Measurements from ENCODE around the gene CROT.

DNA sequence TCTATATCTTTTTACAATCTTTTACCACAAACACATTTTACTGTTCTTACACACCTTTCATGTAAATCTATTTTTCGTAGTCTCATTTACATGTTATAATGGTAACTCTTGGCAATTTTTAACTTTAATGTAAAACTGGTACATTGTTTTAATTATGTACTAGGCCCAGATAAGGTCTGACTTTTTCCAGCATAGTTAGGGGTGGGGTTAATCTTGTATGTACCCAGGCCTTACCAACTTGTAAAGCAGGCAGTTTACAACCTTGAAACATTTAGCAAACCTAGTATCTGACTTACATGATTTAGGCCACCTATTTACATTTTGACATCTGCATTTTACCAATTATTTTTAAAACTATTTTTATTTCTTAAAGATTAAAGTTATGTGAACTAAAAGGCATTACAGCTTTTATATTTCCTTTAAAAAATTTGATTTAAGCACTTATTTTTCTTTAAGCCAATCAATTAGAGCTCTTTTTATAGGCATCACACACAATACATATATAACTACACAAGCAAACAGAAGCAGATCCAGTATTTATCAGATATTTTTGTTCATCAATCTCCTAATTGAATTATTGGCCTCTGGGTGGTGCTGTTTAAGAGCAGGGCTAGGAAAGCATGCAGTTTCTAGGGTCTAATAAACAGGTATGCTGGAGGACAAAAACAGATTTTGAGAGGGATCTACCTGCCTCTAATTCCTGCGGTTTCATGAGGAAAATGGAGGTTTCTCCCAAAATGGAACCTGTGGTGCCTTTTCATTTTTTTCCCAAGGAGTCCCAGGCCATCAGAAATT lies 19.7 kb upstream of the CROT start:
- no peak for TF ChIP-seq POLR2A (IDR thresholded peaks at IDR 0.05)
- TF ChIP-seq, protein P1, sequence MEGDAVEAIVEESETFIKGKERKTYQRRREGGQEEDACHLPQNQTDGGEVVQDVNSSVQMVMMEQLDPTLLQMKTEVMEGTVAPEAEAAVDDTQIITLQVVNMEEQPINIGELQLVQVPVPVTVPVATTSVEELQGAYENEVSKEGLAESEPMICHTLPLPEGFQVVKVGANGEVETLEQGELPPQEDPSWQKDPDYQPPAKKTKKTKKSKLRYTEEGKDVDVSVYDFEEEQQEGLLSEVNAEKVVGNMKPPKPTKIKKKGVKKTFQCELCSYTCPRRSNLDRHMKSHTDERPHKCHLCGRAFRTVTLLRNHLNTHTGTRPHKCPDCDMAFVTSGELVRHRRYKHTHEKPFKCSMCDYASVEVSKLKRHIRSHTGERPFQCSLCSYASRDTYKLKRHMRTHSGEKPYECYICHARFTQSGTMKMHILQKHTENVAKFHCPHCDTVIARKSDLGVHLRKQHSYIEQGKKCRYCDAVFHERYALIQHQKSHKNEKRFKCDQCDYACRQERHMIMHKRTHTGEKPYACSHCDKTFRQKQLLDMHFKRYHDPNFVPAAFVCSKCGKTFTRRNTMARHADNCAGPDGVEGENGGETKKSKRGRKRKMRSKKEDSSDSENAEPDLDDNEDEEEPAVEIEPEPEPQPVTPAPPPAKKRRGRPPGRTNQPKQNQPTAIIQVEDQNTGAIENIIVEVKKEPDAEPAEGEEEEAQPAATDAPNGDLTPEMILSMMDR (IDR thresholded peaks at IDR 0.05) = no peak

Measured in ovary (tissue), 3 donors.